Neuronal stem cell (in vitro differentiated cells): ENCODE measurements around the gene CABP1.

ENCODE experiments used
- DNase-seq: peaks from one replicate; pipeline ENCODE4 v3.0.0-alpha.2; 2013; ENCODE audit warnings: low spot score
- H2AFZ ChIP-seq: one replicate; pipeline ENCODE4 v1.6.1; 2013; ENCODE audit warnings: mild to moderate bottlenecking, low read length, inconsistent platforms
- H2AK5ac ChIP-seq: 2 replicates; pipeline ENCODE4 v1.6.1; 2013; ENCODE audit warnings: low read depth, mild to moderate bottlenecking, inconsistent platforms, low read length, moderate library complexity, mixed read lengths
- H2BK120ac ChIP-seq: 2 replicates; pipeline ENCODE4 v1.6.1; 2013; ENCODE audit warnings: low read depth, mild to moderate bottlenecking, inconsistent platforms, low read length, moderate library complexity, mixed read lengths
- H2BK12ac ChIP-seq: one replicate; pipeline ENCODE4 v1.6.1; 2013; ENCODE audit warnings: low read length, inconsistent platforms
- H2BK15ac ChIP-seq: 2 replicates; pipeline ENCODE4 v1.6.1; 2013; ENCODE audit warnings: mild to moderate bottlenecking, low read length, inconsistent platforms, mixed read lengths
- H2BK5ac ChIP-seq: one replicate; pipeline ENCODE4 v1.6.1; 2013; ENCODE audit warnings: inconsistent platforms, mild to moderate bottlenecking, low read length, moderate library complexity
- H3K14ac ChIP-seq: one replicate; pipeline ENCODE4 v1.6.1; 2013; ENCODE audit warnings: low read length, inconsistent platforms
- H3K18ac ChIP-seq: 2 replicates; pipeline ENCODE4 v1.6.1; 2013; ENCODE audit warnings: low read length, inconsistent platforms
- H3K23ac ChIP-seq: 2 replicates; pipeline ENCODE4 v1.6.1; 2013; ENCODE audit warnings: low read depth, mild to moderate bottlenecking, mixed read lengths, low read length, inconsistent platforms; ENCODE audit not compliant: poor library complexity
- H3K27ac ChIP-seq: replicated peaks from 3 replicates; pipeline ENCODE4 v1.5.1; 2013; ENCODE audit warnings: low read length, inconsistent platforms
- H3K27me3 ChIP-seq, 3 experiments: 2 replicates each; pipeline ENCODE4 v1.6.1; 2013; ENCODE audit warnings: low read length in 3 of 3, mild to moderate bottlenecking in 2 of 3, inconsistent platforms in 1 of 3, low read depth in 1 of 3, mixed read lengths in 1 of 3, moderate library complexity in 1 of 3; ENCODE audit not compliant: control insufficient read depth in 3 of 3, insufficient read depth in 3 of 3
- H3K36me3 ChIP-seq, 2 donors: replicated peaks in 1 of 2; 2 replicates each; pipeline ENCODE4 v1.6.1; 2013; ENCODE audit warnings: low read length in 2 of 2; ENCODE audit not compliant: control insufficient read depth in 2 of 2, insufficient read depth in 2 of 2
- H3K4ac ChIP-seq: 2 replicates; pipeline ENCODE4 v1.6.1; 2013; ENCODE audit warnings: inconsistent platforms, mild to moderate bottlenecking, low read length, moderate library complexity
- H3K4me1 ChIP-seq, 2 donors: 1 replicate in 1 of 2; 2 replicates in 1 of 2; pipeline ENCODE4 v1.6.1; 2013; ENCODE audit warnings: low read length in 2 of 2, low read depth in 1 of 2; ENCODE audit not compliant: control insufficient read depth in 2 of 2, insufficient read depth in 1 of 2
- H3K4me2 ChIP-seq: one replicate; pipeline ENCODE4 v1.6.1; 2013; ENCODE audit warnings: mild to moderate bottlenecking, low read length, inconsistent platforms; ENCODE audit not compliant: insufficient read depth, poor library complexity, severe bottlenecking
- H3K4me3 ChIP-seq, 2 donors: 2 replicates each; pipeline ENCODE4 v1.5.1; 2013; ENCODE audit warnings: low read length in 2 of 2, mild to moderate bottlenecking in 2 of 2, inconsistent platforms in 1 of 2, moderate library complexity in 1 of 2
- H3K79me1 ChIP-seq: one replicate; pipeline ENCODE4 v1.6.1; 2013; ENCODE audit warnings: low read depth, mild to moderate bottlenecking, inconsistent platforms, low read length, moderate library complexity
- H3K9ac ChIP-seq: one replicate; pipeline ENCODE4 v1.6.1; 2013; ENCODE audit warnings: mild to moderate bottlenecking, low read depth, low read length, inconsistent platforms; ENCODE audit not compliant: poor library complexity
- H3K9me3 ChIP-seq, 2 donors: replicated peaks in 1 of 2; 2 replicates each; pipeline versions ENCODE3 to v1.6.1; 2013; ENCODE audit warnings: low read length in 2 of 2, mild to moderate bottlenecking in 2 of 2, inconsistent platforms in 1 of 2, low read depth in 1 of 2, mixed read lengths in 1 of 2, moderate library complexity in 1 of 2; ENCODE audit not compliant: control insufficient read depth in 2 of 2, insufficient read depth in 1 of 2
- H4K8ac ChIP-seq: one replicate; pipeline ENCODE4 v1.6.1; 2013; ENCODE audit warnings: low read depth, mild to moderate bottlenecking, inconsistent platforms, low read length, moderate library complexity
- H4K91ac ChIP-seq: one replicate; pipeline ENCODE4 v1.6.1; 2013; ENCODE audit warnings: low read length, low read depth, mild to moderate bottlenecking, inconsistent platforms; ENCODE audit not compliant: poor library complexity
- WGBS, 2 donors: extraction: QIAGEN DNeasy Blood & Tissue Kit; methylation state at CpG; one replicate each; pipeline ENCODE4 v1.1.7; 2013; ENCODE audit warnings: missing lambda C conversion rate in 2 of 2, mixed read lengths in 1 of 2; ENCODE audit not compliant: insufficient read length in 2 of 2, insufficient replicate concordance in 1 of 2; ENCODE audit errors: extremely low coverage in 2 of 2; 5-methylcytosine and 5-hydroxymethylcytosine counted together

CABP1 gene

DNA sequence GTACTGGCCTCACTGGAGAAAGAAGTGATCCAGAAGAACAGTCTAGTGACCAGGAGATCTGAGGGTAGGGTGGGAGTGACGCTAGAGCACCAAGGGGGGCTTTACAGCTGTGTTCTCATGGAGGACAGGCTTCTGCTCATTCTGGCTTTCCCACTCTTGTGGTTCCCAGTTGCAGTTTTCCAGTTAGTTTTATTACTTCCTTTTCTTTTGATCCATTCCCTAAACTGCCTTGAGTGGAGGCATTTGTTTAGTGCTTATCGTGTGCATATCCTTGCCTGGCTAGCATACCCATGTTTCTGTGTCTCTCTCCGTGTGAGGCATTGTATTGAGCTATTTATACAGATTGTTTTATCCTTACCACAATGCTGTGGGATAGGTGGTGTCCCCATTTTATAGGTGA, 50.6 kb downstream of the CABP1 start:
- Histone ChIP-seq H3K27me3 (no peaks in the 10 kb centered on the region), H3K27ac (no peak overlapping the region)
- no peak for DNase-seq

DNA sequence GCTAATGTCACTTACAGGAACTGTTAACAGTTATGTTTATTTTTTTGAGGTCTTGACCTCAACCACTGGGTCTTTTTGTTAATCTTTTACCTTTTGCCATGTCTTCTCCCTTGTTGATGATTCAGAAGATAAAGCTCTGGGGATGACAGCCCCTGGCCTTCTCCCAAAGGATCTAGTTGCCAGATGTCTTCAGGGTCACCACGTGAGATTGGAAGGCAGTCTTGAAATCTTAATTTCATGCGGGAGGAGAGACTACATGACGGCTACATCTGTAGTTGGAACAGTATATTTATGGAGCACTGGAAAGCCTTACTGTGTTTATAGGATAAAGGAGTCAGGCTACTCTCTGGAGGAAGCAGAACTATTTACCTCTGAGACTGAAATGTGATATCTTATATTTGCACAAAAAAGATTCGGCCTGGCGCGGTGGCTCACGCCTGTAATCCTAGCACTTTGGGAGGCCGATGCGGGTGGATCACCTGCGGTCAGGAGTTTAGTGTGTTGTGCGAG, 52.2 kb downstream of the CABP1 start:
- Histone ChIP-seq H2AK5ac (no peak overlapping the region), H3K9ac (no peak overlapping the region), H3K14ac (no peak overlapping the region), H3K27ac (no peak overlapping the region), H2BK12ac (no peak overlapping the region), H2BK120ac (no peak overlapping the region), H3K4ac (no peak overlapping the region), H3K4me2 (no peak overlapping the region), H2AFZ (no peak overlapping the region), H3K4me1 (peaks cover 22 to 59% of the 10 kb centered on the region in 2 donors), H2BK5ac (no peak overlapping the region), H3K18ac (no peak overlapping the region), H4K8ac (no peak overlapping the region), H3K36me3 (peaks cover 23 to 43% of the 10 kb centered on the region in 2 donors), H3K9me3 (no peaks in the 10 kb centered on the region), H3K79me1 (peaks cover 6% of the 10 kb centered on the region), H3K4me3 (no peak overlapping the region), H3K23ac (no peak overlapping the region), H2BK15ac (no peak overlapping the region), H3K27me3 (no peaks in the 10 kb centered on the region), H4K91ac (no peak overlapping the region)
- no peak for DNase-seq
- no CpG with 5 or more reads among the region's 11 CpGs for WGBS, 2 donors

More for the DNA sequence above, 50.6 kb downstream of the CABP1 start:
- no CpG with 5 or more reads among the region's 3 CpGs for WGBS, 2 donors
- Histone ChIP-seq H2BK15ac (no peak overlapping the region), H2AFZ (no peak overlapping the region), H4K8ac (no peak overlapping the region), H3K23ac (no peak overlapping the region), H3K9ac (no peak overlapping the region), H2BK12ac (no peak overlapping the region), H3K9me3 (no peaks in the 10 kb centered on the region), H3K79me1 (peaks cover 8% of the 10 kb centered on the region), H3K4ac (no peak overlapping the region), H3K36me3 (peaks cover 14 to 27% of the 10 kb centered on the region in 2 donors), H2BK5ac (no peak overlapping the region), H3K18ac (no peak overlapping the region), H3K4me3 (no peak overlapping the region), H2BK120ac (no peak overlapping the region), H2AK5ac (no peak overlapping the region), H3K4me1 (peaks cover 22 to 59% of the 10 kb centered on the region in 2 donors), H3K4me2 (no peak overlapping the region), H3K14ac (no peak overlapping the region), H4K91ac (no peak overlapping the region)

DNA sequence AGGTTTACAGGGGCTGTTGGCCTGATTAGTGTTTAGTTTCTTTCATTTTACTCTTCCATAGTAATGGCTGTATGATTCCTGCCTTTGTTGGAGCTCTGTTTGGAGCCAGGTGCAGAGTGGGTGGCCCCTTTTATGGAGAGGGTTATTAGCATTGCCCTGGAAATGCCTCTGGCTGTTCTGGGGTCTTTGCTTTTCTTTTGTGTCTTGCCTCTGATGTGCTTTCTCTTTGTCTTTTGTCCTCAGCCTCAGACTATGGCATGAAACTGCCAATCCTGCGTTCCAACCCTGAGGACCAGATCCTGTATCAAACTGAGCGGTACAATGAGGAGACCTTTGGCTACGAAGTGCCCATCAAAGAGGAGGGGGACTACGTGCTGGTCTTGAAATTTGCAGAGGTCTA, 53.4 kb downstream of the CABP1 start:
- H3K4me2 ChIP-seq: no peak overlapping the region
- no peak overlapping the region for H2BK5ac ChIP-seq
- H4K8ac ChIP-seq: no peak overlapping the region
- peaks cover 5% of the 10 kb centered on the region for H3K79me1 ChIP-seq
- no peak overlapping the region for H2BK12ac ChIP-seq
- H3K23ac ChIP-seq: no peak overlapping the region
- peaks cover 14 to 52% of the 10 kb centered on the region in 2 donors for H3K4me1 ChIP-seq
- H2AK5ac ChIP-seq: no peak overlapping the region
- no peak overlapping the region for H2BK120ac ChIP-seq
- no peak overlapping the region for H2AFZ ChIP-seq
- no CpG with 5 or more reads among the region's 4 CpGs for WGBS, 2 donors
- peaks cover 29 to 56% of the 10 kb centered on the region in 2 donors for H3K36me3 ChIP-seq
- H3K27ac ChIP-seq: peak overlapping the region; percentile 45
- H2BK15ac ChIP-seq: no peak overlapping the region
- DNase-seq: peak; percentile 53
- no peak overlapping the region for H3K4ac ChIP-seq
- H3K9me3 ChIP-seq: no peaks in the 10 kb centered on the region
- H4K91ac ChIP-seq: no peak overlapping the region
- H3K4me3 ChIP-seq: no peak overlapping the region
- no peak overlapping the region for H3K18ac ChIP-seq
- H3K14ac ChIP-seq: no peak overlapping the region
- H3K9ac ChIP-seq: no peak overlapping the region
- H3K27me3 ChIP-seq: no peaks in the 10 kb centered on the region

DNA sequence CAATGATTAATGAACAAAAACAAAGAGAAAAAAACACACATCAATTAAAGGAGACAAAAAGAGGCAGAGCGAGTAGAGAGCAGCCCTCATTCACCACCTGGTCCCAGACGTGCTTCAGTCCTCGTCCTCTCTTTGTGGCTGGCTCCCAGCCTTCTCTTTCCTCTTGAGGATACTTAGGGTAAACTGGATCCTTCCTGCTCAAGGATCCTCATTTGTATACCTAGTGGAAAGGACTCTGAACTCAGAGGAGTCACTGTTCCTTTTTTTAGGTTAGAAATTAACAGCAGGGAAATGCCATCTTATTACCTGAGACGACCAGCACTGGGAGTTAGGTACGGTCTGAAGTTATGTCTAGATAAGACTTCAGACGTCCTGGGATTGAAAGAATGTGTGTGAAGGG, 56.2 kb downstream of the CABP1 start:
- no peak for DNase-seq
- H3K27ac ChIP-seq: no peak overlapping the region
- H3K27me3 ChIP-seq: no peaks in the 10 kb centered on the region
- H3K79me1 ChIP-seq: no peaks in the 10 kb centered on the region
- H3K9me3 ChIP-seq: no peaks in the 10 kb centered on the region
- H2BK5ac ChIP-seq: no peak overlapping the region
- H3K4me1 ChIP-seq: peaks cover 8 to 31% of the 10 kb centered on the region in 2 donors
- no peak overlapping the region for H2AFZ ChIP-seq
- no peak overlapping the region for H2BK12ac ChIP-seq
- H3K14ac ChIP-seq: no peak overlapping the region
- no peak overlapping the region for H3K4ac ChIP-seq
- H3K23ac ChIP-seq: no peak overlapping the region
- peaks cover 44 to 75% of the 10 kb centered on the region in 2 donors for H3K36me3 ChIP-seq
- H3K18ac ChIP-seq: no peak overlapping the region
- H2BK15ac ChIP-seq: no peak overlapping the region
- H2BK120ac ChIP-seq: no peak overlapping the region
- WGBS, 2 donors: no CpG with 5 or more reads among the region's 6 CpGs
- no peak overlapping the region for H3K4me3 ChIP-seq
- no peak overlapping the region for H3K9ac ChIP-seq
- H4K8ac ChIP-seq: no peak overlapping the region
- H2AK5ac ChIP-seq: no peak overlapping the region
- H3K4me2 ChIP-seq: no peak overlapping the region
- no peak overlapping the region for H4K91ac ChIP-seq
